ENCODE results near the gene FAM89B. TPM values are rescaled to one million over a fixed set of nuclear protein-coding genes. Genes with fewer than 3 reads are reported as not detected.

The FAM89B gene
- polyA plus RNA-seq, 1 donor (not counting 4 experiments of a cell fraction or from before 2014, with no cell fraction given), result 11.5 TPM

- Histone ChIP-seq H3K9ac (ENCODE audit: control insufficient read depth, extremely low read depth, insufficient read depth, low read length) (no peak overlapping the region), H3K27me3 (ENCODE audit: control insufficient read depth, extremely low read depth, insufficient read depth, low read length) (no peaks in the 10 kb centered on the region), H3K36me3 (ENCODE audit: control insufficient read depth in 2 of 2, extremely low read depth in 1 of 2, insufficient read depth in 2 of 2, low read length in 2 of 2) (no peaks in the 10 kb centered on the region), H3K4me3 (ENCODE audit: control insufficient read depth in 2 of 3, extremely low read depth in 1 of 3, insufficient read depth in 2 of 3, low read depth in 1 of 3, low read length in 3 of 3) (no peak overlapping the region), H3K4me2 (ENCODE audit: control insufficient read depth, extremely low read depth, insufficient read depth, low read depth, low read length) (no peak overlapping the region), H3K9me3 (ENCODE audit: control insufficient read depth, low read depth, low read length) (no peaks in the 10 kb centered on the region), H2AFZ (ENCODE audit: control insufficient read depth, low read length) (no peak overlapping the region), H4K20me1 (ENCODE audit: control insufficient read depth, extremely low read depth, insufficient read depth, low read length) (no peaks in the 10 kb centered on the region), H3K79me2 (ENCODE audit: control insufficient read depth, insufficient read depth, low read length) (no peaks in the 10 kb centered on the region), H3K9me1 (ENCODE audit: control insufficient read depth, extremely low read depth, insufficient read depth, low read length) (peaks cover 2% of the 10 kb centered on the region), H3K27ac (ENCODE audit: control insufficient read depth, insufficient read depth, low read length) (no peak overlapping the region), H3K4me1 (ENCODE audit: control insufficient read depth, extremely low read depth, insufficient read depth, low read length) (peaks cover 31% of the 10 kb centered on the region)
- FAIRE-seq, result no peak
- dilution Hi-C loops (cut with MboI; ENCODE audit: extremely low pct_ligation_motif_present, low sequenced_read_pairs), result no loop called here
- TF ChIP-seq, protein P1, sequence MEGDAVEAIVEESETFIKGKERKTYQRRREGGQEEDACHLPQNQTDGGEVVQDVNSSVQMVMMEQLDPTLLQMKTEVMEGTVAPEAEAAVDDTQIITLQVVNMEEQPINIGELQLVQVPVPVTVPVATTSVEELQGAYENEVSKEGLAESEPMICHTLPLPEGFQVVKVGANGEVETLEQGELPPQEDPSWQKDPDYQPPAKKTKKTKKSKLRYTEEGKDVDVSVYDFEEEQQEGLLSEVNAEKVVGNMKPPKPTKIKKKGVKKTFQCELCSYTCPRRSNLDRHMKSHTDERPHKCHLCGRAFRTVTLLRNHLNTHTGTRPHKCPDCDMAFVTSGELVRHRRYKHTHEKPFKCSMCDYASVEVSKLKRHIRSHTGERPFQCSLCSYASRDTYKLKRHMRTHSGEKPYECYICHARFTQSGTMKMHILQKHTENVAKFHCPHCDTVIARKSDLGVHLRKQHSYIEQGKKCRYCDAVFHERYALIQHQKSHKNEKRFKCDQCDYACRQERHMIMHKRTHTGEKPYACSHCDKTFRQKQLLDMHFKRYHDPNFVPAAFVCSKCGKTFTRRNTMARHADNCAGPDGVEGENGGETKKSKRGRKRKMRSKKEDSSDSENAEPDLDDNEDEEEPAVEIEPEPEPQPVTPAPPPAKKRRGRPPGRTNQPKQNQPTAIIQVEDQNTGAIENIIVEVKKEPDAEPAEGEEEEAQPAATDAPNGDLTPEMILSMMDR (optimal IDR thresholded peaks at IDR 0.05 in 1 of 3, IDR thresholded peaks at IDR 0.05 in 1 of 3, conservative IDR thresholded peaks at IDR 0.05 in 1 of 3; ENCODE audit: extremely low read depth in 1 of 3, insufficient read depth in 2 of 3, low read length in 3 of 3), result no peak
- TF ChIP-seq EZH2 (IDR thresholded peaks at IDR 0.05; ENCODE audit: low read length), result no peak
- no peak for DNase-seq (ENCODE audit: low read depth, low spot score)
Observed at GRCh38 chr11:65554057-65554818, 18.1 kb upstream of the FAM89B start.

DNA sequence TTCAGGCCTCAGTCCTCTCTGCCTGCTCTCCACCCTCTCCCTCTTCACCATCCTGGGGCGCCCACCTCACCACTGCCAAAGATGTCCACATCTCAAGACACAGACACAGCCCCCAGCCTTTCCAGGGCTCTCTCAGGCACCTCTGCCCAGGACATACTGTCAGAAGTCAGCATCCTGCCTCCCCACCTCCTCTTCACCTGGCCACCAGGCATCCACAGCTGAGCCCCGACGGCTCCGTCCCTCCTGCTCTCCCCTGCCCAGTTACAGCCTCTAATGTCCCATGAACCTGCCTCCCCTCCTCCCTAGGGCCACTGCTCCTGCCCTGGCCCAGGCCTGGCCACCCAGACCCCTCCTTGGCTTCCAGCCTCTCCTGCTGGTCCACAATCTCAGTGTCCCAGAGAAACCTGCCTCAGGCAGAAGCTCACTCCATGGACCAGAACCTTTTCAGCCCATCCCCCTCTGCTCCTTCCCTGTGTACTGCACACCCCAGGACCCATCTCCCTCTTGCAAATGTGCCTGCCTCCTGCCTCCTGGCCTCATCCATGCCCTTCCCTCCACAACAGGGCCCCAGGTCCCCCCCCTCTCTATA is 17.4 kb upstream of the FAM89B start:
- Histone ChIP-seq H3K79me2 (ENCODE audit: control insufficient read depth, insufficient read depth, low read length) (no peaks in the 10 kb centered on the region), H3K4me1 (ENCODE audit: control insufficient read depth, extremely low read depth, insufficient read depth, low read length) (peaks cover 38% of the 10 kb centered on the region), H3K4me3 (ENCODE audit: control insufficient read depth in 2 of 3, extremely low read depth in 1 of 3, insufficient read depth in 2 of 3, low read depth in 1 of 3, low read length in 3 of 3) (no peak overlapping the region), H2AFZ (ENCODE audit: control insufficient read depth, low read length) (no peak overlapping the region), H3K9ac (ENCODE audit: control insufficient read depth, extremely low read depth, insufficient read depth, low read length) (no peak overlapping the region), H3K27me3 (ENCODE audit: control insufficient read depth, extremely low read depth, insufficient read depth, low read length) (no peaks in the 10 kb centered on the region), H3K27ac (ENCODE audit: control insufficient read depth, insufficient read depth, low read length) (no peak overlapping the region), H4K20me1 (ENCODE audit: control insufficient read depth, extremely low read depth, insufficient read depth, low read length) (no peaks in the 10 kb centered on the region), H3K9me3 (ENCODE audit: control insufficient read depth, low read depth, low read length) (no peaks in the 10 kb centered on the region), H3K9me1 (ENCODE audit: control insufficient read depth, extremely low read depth, insufficient read depth, low read length) (peaks cover 2% of the 10 kb centered on the region), H3K4me2 (ENCODE audit: control insufficient read depth, extremely low read depth, insufficient read depth, low read depth, low read length) (no peak overlapping the region), H3K36me3 (ENCODE audit: control insufficient read depth in 2 of 2, extremely low read depth in 1 of 2, insufficient read depth in 2 of 2, low read length in 2 of 2) (no peaks in the 10 kb centered on the region)
- FAIRE-seq (no peak), DNase-seq (ENCODE audit: low read depth, low spot score) (no peak)
- TF ChIP-seq, protein P1 (optimal IDR thresholded peaks at IDR 0.05 in 1 of 3, IDR thresholded peaks at IDR 0.05 in 1 of 3, conservative IDR thresholded peaks at IDR 0.05 in 1 of 3; ENCODE audit: extremely low read depth in 1 of 3, insufficient read depth in 2 of 3, low read length in 3 of 3), result no peak
- TF ChIP-seq EZH2 (IDR thresholded peaks at IDR 0.05; ENCODE audit: low read length), result no peak
- dilution Hi-C loops (cut with MboI; ENCODE audit: extremely low pct_ligation_motif_present, low sequenced_read_pairs), result no loop called here

All from keratinocyte (primary cell).